ENCODE measurements around the gene GRIK4. TPM values are rescaled to one million over a fixed set of nuclear protein-coding genes. Genes with fewer than 3 reads are reported as not detected.
A peak's percentile ranks its signal among the peaks of the same experiment; 100 is the strongest.

GRIK4 gene
- total RNA-seq, 1 donor from 2014 or later: not detected

DNA sequence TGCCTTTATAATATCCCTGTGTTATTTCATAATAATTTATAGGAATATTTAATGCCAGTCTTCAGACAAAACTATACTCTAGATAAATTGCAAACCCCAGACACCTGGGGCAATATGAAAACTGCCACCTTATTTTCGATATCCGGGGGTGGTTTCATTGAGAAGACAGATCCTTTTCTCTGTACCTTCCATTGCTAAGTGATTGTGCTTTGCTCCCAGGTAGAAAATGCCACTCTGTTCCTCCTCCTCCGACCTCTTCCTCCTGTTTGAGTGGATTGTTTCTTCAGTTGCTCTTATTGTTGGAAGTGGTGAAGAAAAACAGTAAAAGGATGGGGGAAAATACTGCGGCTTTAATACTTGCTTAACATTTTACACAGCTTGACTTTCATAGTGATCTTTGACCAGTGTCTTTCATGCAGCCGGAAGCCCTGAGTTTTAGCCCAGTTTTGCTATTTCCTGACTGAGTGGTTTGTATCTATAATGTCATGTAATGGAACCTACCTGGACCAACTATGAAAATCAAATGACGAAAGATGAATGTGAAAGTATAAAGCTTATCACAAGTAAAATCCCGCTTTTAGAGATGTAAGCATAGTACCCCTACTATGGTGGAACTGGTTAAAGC is 5.6 kb upstream of the GRIK4 start:
- Mint-ChIP-seq H3K27ac (no peak overlapping the region), H3K36me3 (ENCODE audit: insufficient read depth) (no peaks in the 10 kb centered on the region), H3K27me3 (peaks cover 58% of the 10 kb centered on the region), H3K4me1 (ENCODE audit: low read depth) (peaks cover 4% of the 10 kb centered on the region), H3K9me3 (ENCODE audit: low read depth) (no peaks in the 10 kb centered on the region), H3K4me3 (ENCODE audit: low read depth) (no peak overlapping the region)
- no peak for DNase-seq (ENCODE audit: low spot score, unreplicated experiment)
- TF ChIP-seq, protein P1, sequence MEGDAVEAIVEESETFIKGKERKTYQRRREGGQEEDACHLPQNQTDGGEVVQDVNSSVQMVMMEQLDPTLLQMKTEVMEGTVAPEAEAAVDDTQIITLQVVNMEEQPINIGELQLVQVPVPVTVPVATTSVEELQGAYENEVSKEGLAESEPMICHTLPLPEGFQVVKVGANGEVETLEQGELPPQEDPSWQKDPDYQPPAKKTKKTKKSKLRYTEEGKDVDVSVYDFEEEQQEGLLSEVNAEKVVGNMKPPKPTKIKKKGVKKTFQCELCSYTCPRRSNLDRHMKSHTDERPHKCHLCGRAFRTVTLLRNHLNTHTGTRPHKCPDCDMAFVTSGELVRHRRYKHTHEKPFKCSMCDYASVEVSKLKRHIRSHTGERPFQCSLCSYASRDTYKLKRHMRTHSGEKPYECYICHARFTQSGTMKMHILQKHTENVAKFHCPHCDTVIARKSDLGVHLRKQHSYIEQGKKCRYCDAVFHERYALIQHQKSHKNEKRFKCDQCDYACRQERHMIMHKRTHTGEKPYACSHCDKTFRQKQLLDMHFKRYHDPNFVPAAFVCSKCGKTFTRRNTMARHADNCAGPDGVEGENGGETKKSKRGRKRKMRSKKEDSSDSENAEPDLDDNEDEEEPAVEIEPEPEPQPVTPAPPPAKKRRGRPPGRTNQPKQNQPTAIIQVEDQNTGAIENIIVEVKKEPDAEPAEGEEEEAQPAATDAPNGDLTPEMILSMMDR (IDR thresholded peaks at IDR 0.05; ENCODE audit: unreplicated experiment): no peak

DNA sequence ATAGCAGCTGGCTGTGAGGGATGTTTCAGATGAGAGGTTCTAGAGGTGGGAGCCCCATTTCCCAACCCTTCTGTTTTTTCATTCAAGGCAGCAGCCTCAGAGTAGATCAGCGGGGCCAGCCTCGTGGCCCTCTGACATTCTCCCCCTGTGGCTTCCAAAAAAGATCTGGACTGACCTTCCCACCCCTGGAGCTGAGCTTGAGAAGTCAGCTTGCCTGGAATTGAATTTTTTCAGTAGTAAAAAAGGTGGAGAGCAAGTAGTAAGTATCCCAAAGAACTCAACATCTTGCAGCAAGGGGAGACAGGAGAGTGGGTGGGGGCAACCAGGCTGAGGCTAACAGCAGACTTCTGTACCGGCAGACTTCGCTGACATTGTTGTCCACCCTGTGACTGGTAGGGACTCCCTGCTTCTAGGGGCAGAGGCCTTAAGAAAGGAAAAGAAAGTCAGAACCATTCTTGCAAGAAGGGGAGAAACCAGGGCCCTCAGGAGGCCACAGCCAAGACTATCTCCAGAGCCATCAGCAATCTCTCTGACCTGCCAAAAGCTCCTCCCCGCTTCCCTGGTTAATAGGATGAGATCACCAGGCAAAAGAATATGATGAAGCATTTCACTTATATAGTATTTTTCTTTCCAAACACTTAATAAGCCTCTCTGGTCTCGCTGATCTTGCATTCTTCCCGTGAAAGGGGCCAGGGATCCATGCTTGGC is 2.0 kb upstream of the GRIK4 start:
- no peak overlapping the region for H3K4me3 Mint-ChIP-seq (ENCODE audit: low read depth)

DNA sequence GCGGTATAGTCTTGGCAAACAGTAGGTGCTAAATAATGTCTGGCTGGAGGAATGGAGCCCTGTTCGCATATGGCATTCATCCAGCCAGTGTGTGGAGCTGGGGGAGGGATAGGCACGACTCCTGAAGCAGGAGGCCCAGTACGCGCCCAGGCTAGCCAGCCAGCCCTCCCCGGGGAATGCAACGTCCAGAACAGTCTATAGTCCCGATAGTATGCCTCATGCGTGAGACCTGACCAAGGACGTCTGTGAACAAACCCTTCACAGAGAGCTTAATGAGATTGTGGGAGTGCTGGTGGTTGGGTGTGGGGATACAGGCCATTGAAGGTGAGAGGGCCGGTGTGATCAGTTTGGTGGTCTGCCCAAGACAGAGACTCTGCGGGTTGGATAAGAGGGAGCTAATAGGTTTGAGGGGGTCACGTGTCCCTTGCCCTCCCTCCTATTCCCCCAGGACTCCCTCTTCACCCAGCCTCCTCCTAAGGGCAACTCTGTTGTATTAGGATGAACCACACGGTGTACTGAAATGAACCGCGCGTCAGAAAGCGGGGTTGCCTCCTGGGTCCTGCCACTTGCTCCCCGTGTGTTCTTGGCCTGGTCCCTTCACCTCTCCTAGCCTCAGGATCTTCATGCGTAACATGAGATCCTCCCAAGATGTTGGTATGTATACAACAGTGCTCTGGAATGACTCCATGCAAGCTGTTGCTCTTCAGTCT is 987 bp upstream of the GRIK4 start:
- TF ChIP-seq, protein P1 (IDR thresholded peaks at IDR 0.05; ENCODE audit: unreplicated experiment): no peak
- Mint-ChIP-seq H3K9me3 (ENCODE audit: low read depth) (no peaks in the 10 kb centered on the region), H3K27me3 (peaks cover 78% of the 10 kb centered on the region), H3K4me1 (ENCODE audit: low read depth) (no peaks in the 10 kb centered on the region), H3K27ac (no peak overlapping the region), H3K4me3 (ENCODE audit: low read depth) (peak overlapping the region; percentile 12), H3K36me3 (ENCODE audit: insufficient read depth) (no peaks in the 10 kb centered on the region)
- DNase-seq (ENCODE audit: low spot score, unreplicated experiment): no peak

More for the DNA sequence above, 2.0 kb upstream of the GRIK4 start:
- H3K27me3 Mint-ChIP-seq: peaks cover 72% of the 10 kb centered on the region
- no peaks in the 10 kb centered on the region for H3K4me1 Mint-ChIP-seq (ENCODE audit: low read depth)
- no peak overlapping the region for H3K27ac Mint-ChIP-seq
- no peak for DNase-seq (ENCODE audit: low spot score, unreplicated experiment)
- H3K9me3 Mint-ChIP-seq (ENCODE audit: low read depth): no peaks in the 10 kb centered on the region
- no peaks in the 10 kb centered on the region for H3K36me3 Mint-ChIP-seq (ENCODE audit: insufficient read depth)
- TF ChIP-seq, protein P1 (IDR thresholded peaks at IDR 0.05; ENCODE audit: unreplicated experiment): no peak

DNA sequence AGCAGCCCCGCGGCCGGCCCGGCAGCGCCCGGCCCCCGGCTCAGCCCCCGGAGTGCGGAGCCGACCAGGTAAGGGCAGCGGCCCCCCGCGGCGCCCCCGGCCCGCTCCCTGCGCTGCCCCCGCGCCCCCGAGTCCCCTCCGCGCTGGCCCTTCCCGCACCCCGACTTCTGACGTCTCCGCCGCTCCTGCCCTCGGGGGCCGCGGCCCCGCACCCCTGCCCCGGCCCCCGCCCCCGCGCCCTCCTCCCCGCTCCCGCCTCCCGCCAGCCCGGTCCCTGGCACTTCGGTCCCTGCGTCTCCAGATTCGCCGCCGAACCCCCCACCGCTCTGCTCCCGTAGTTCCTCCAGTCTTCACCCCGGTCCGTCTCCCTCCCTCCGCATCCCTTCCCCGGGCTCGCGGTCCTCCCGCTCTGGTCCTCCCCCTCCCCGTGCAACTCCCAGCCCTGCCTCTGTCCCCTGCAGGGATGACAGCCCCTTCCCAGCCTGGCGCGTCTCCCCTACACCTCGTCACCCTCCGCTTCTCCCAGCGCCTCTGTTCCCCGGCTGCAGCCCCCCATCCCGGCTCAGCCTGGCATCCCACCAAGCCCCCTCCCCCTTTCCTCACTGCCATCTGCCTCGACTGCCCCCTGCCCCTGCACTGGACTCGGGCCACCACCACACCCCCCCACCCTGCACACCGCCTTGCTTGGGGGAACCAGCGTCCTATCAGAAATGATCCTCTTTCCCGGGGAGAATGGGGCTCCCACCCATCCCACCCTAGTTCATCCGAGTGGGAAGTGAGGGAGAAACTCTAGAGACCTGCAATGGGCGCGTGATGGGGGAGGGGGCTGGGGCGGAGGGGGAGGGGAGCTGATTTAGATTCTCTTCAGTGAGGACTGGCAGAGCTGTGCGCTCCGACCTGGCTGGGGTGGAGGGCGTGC is 531 bp downstream of the GRIK4 start:
- Mint-ChIP-seq H3K4me3 (ENCODE audit: low read depth) (peak overlapping the region; percentile 44), H3K9me3 (ENCODE audit: low read depth) (no peaks in the 10 kb centered on the region), H3K4me1 (ENCODE audit: low read depth) (peaks cover 6% of the 10 kb centered on the region), H3K36me3 (ENCODE audit: insufficient read depth) (no peaks in the 10 kb centered on the region), H3K27ac (no peak overlapping the region), H3K27me3 (peaks cover 79% of the 10 kb centered on the region)
- TF ChIP-seq, protein P1 (IDR thresholded peaks at IDR 0.05; ENCODE audit: unreplicated experiment): no peak
- DNase-seq (ENCODE audit: low spot score, unreplicated experiment): no peak
